Measurements from ENCODE around the gene CISD3. TPM values are rescaled to one million over a fixed set of nuclear protein-coding genes. Genes with fewer than 3 reads are reported as not detected.
A peak's percentile ranks its signal among the peaks of the same experiment; 100 is the strongest.

CISD3 gene
- total RNA-seq, 2 donors from 2014 or later = 8.9 to 11.2 TPM

- Mint-ChIP-seq H3K36me3 (ENCODE audit: low read depth) (peaks cover 14% of the 10 kb centered on the region), H3K9me3 (no peaks in the 10 kb centered on the region), H3K27me3 (ENCODE audit: insufficient read depth) (peaks cover 50% of the 10 kb centered on the region), H3K4me3 (peak overlapping the region; percentile 83), H3K4me1 (peaks cover 40% of the 10 kb centered on the region), H3K27ac (peak overlapping the region; percentile 92)
- no peaks in the 10 kb centered on the region for H3K9me3 ChIP-seq (ENCODE audit: control insufficient read depth, low read length)
- H3K9ac ChIP-seq (ENCODE audit: extremely low read depth, low read length, poor library complexity, severe bottlenecking) = peak overlapping the region; percentile 80
- WGBS, 2 experiments (ENCODE audit: insufficient coverage in 1 of 2, insufficient read length in 1 of 2) = 0 to 1% methylated on average over 20 to 48 of the region's 50 CpGs
- DNase-seq = peak; percentile 100
- no peak overlapping the region for H3K27ac ChIP-seq (ENCODE audit: low read depth, low read length)
- H3K27me3 ChIP-seq (ENCODE audit: control insufficient read depth, insufficient read depth, low read length, poor library complexity, severe bottlenecking) = peaks cover 16% of the 10 kb centered on the region
- H3K4me3 ChIP-seq (ENCODE audit: low read length) = peak overlapping the region; percentile 95
- peaks cover 16% of the 10 kb centered on the region for H3K36me3 ChIP-seq (ENCODE audit: control insufficient read depth, insufficient read depth, low read length)
- no peak for TF ChIP-seq CTCF (conservative IDR thresholded peaks at IDR 0.05)
- no peaks in the 10 kb centered on the region for H3K4me1 ChIP-seq (ENCODE audit: control insufficient read depth, insufficient read depth, low read length)
These were observed 26.2 kb upstream of the CISD3 start for GRCh38 chr17:38703742-38704605.

- H3K36me3 ChIP-seq (ENCODE audit: control insufficient read depth, insufficient read depth, low read length) = peaks cover 25% of the 10 kb centered on the region
- Mint-ChIP-seq H3K27me3 (ENCODE audit: insufficient read depth) (peaks cover 42% of the 10 kb centered on the region), H3K27ac (peak within 1 kb of the TSS; percentile 92), H3K36me3 (ENCODE audit: low read depth) (peaks cover 21% of the 10 kb centered on the region), H3K9me3 (no peaks in the 10 kb centered on the region), H3K4me1 (peaks cover 46% of the 10 kb centered on the region), H3K4me3 (peak within 1 kb of the TSS; percentile 83)
- H3K9me3 ChIP-seq (ENCODE audit: control insufficient read depth, low read length) = no peaks in the 10 kb centered on the region
- H3K27me3 ChIP-seq (ENCODE audit: control insufficient read depth, insufficient read depth, low read length, poor library complexity, severe bottlenecking) = peaks cover 16% of the 10 kb centered on the region
- H3K4me1 ChIP-seq (ENCODE audit: control insufficient read depth, insufficient read depth, low read length) = peaks cover 2% of the 10 kb centered on the region
- H3K4me3 ChIP-seq (ENCODE audit: low read length) = peak within 1 kb of the TSS; percentile 95
- peak; percentile 92 for DNase-seq
- WGBS, 2 experiments (ENCODE audit: insufficient coverage in 1 of 2, insufficient read length in 1 of 2) = 0 to 2% methylated on average over 13 to 84 of the region's 100 CpGs
- peak within 1 kb of the TSS; percentile 80 for H3K9ac ChIP-seq (ENCODE audit: extremely low read depth, low read length, poor library complexity, severe bottlenecking)
- peak within 1 kb of the TSS; percentile 87 for H3K27ac ChIP-seq (ENCODE audit: low read depth, low read length)
- no peak for TF ChIP-seq CTCF (conservative IDR thresholded peaks at IDR 0.05)
These were observed 25.3 kb upstream of the CISD3 start, which contains the start of gene MLLT6 for GRCh38 chr17:38704606-38705522. TSS of gene MLLT6 (plus strand) at chr17:38705273. CDS start at chr17:38705633, 360 bp downstream.

- H3K4me1 ChIP-seq (ENCODE audit: control insufficient read depth, insufficient read depth, low read length) = peaks cover 8% of the 10 kb centered on the region
- H3K27me3 ChIP-seq (ENCODE audit: control insufficient read depth, insufficient read depth, low read length, poor library complexity, severe bottlenecking) = peaks cover 16% of the 10 kb centered on the region
- WGBS, 2 experiments (ENCODE audit: insufficient coverage in 1 of 2, insufficient read length in 1 of 2) = 0% methylated on average over 21 of the region's 32 CpGs; no CpG with 5 or more reads in 1 of the 2 experiments
- Mint-ChIP-seq H3K9me3 (no peaks in the 10 kb centered on the region), H3K4me1 (peaks cover 48% of the 10 kb centered on the region), H3K36me3 (ENCODE audit: low read depth) (peaks cover 27% of the 10 kb centered on the region), H3K27me3 (ENCODE audit: insufficient read depth) (peaks cover 36% of the 10 kb centered on the region), H3K27ac (no peak overlapping the region), H3K4me3 (peak overlapping the region; percentile 83)
- no peak for DNase-seq
- no peaks in the 10 kb centered on the region for H3K9me3 ChIP-seq (ENCODE audit: control insufficient read depth, low read length)
- H3K4me3 ChIP-seq (ENCODE audit: low read length) = peak overlapping the region; percentile 91
- TF ChIP-seq CTCF (conservative IDR thresholded peaks at IDR 0.05) = no peak
- no peak overlapping the region for H3K9ac ChIP-seq (ENCODE audit: extremely low read depth, low read length, poor library complexity, severe bottlenecking)
- H3K27ac ChIP-seq (ENCODE audit: low read depth, low read length) = no peak overlapping the region
- peaks cover 31% of the 10 kb centered on the region for H3K36me3 ChIP-seq (ENCODE audit: control insufficient read depth, insufficient read depth, low read length)
These were observed 24.7 kb upstream of the CISD3 start for GRCh38 chr17:38705523-38705802.
